ENCODE results near the gene ITPRIPL2. TPM values are rescaled to one million over a fixed set of nuclear protein-coding genes. Genes with fewer than 3 reads are reported as not detected.
A peak's percentile ranks its signal among the peaks of the same experiment; 100 is the strongest.

ITPRIPL2 gene
- total RNA-seq, 1 experiment from 2014 or later: 5.3 TPM

DNA sequence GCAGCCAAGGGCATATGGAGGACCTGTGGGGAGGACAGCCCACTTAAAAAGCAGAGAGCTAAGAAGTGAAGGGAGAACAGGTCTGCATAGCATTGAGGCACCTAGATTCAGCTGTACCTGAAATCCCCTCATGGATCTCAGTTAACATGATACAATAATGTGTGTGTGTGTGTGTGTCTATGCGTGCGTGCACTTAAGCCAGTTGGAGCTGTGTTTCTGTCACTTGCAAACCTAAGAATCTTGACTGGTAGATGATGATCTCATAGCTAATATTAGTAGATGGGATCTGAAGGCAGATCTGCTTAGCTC, 1.7 kb upstream of the ITPRIPL2 start (continued):
- TF ChIP-seq MXD4 (CRISPR knock-in tag; IDR thresholded peaks at IDR 0.05; ENCODE audit: borderline replicate concordance) (no peak), NFE2L1 (CRISPR knock-in tag; IDR thresholded peaks at IDR 0.05) (no peak)
- TF ChIP-seq, protein P1, sequence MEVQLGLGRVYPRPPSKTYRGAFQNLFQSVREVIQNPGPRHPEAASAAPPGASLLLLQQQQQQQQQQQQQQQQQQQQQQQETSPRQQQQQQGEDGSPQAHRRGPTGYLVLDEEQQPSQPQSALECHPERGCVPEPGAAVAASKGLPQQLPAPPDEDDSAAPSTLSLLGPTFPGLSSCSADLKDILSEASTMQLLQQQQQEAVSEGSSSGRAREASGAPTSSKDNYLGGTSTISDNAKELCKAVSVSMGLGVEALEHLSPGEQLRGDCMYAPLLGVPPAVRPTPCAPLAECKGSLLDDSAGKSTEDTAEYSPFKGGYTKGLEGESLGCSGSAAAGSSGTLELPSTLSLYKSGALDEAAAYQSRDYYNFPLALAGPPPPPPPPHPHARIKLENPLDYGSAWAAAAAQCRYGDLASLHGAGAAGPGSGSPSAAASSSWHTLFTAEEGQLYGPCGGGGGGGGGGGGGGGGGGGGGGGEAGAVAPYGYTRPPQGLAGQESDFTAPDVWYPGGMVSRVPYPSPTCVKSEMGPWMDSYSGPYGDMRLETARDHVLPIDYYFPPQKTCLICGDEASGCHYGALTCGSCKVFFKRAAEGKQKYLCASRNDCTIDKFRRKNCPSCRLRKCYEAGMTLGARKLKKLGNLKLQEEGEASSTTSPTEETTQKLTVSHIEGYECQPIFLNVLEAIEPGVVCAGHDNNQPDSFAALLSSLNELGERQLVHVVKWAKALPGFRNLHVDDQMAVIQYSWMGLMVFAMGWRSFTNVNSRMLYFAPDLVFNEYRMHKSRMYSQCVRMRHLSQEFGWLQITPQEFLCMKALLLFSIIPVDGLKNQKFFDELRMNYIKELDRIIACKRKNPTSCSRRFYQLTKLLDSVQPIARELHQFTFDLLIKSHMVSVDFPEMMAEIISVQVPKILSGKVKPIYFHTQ (CRISPR knock-in tag; IDR thresholded peaks at IDR 0.05): no peak
- TF ChIP-seq, protein P2, sequence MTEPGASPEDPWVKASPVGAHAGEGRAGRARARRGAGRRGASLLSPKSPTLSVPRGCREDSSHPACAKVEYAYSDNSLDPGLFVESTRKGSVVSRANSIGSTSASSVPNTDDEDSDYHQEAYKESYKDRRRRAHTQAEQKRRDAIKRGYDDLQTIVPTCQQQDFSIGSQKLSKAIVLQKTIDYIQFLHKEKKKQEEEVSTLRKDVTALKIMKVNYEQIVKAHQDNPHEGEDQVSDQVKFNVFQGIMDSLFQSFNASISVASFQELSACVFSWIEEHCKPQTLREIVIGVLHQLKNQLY (CRISPR knock-in tag; IDR thresholded peaks at IDR 0.05): no peak
- TF ChIP-seq, protein P3, sequence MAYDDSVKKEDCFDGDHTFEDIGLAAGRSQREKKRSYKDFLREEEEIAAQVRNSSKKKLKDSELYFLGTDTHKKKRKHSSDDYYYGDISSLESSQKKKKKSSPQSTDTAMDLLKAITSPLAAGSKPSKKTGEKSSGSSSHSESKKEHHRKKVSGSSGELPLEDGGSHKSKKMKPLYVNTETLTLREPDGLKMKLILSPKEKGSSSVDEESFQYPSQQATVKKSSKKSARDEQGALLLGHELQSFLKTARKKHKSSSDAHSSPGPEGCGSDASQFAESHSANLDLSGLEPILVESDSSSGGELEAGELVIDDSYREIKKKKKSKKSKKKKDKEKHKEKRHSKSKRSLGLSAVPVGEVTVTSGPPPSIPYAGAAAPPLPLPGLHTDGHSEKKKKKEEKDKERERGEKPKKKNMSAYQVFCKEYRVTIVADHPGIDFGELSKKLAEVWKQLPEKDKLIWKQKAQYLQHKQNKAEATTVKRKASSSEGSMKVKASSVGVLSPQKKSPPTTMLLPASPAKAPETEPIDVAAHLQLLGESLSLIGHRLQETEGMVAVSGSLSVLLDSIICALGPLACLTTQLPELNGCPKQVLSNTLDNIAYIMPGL (CRISPR knock-in tag; IDR thresholded peaks at IDR 0.05): no peak
- TF ChIP-seq, protein P4, sequence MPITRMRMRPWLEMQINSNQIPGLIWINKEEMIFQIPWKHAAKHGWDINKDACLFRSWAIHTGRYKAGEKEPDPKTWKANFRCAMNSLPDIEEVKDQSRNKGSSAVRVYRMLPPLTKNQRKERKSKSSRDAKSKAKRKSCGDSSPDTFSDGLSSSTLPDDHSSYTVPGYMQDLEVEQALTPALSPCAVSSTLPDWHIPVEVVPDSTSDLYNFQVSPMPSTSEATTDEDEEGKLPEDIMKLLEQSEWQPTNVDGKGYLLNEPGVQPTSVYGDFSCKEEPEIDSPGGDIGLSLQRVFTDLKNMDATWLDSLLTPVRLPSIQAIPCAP (CRISPR knock-in tag; IDR thresholded peaks at IDR 0.05): no peak
- TF ChIP-seq, protein P5, sequence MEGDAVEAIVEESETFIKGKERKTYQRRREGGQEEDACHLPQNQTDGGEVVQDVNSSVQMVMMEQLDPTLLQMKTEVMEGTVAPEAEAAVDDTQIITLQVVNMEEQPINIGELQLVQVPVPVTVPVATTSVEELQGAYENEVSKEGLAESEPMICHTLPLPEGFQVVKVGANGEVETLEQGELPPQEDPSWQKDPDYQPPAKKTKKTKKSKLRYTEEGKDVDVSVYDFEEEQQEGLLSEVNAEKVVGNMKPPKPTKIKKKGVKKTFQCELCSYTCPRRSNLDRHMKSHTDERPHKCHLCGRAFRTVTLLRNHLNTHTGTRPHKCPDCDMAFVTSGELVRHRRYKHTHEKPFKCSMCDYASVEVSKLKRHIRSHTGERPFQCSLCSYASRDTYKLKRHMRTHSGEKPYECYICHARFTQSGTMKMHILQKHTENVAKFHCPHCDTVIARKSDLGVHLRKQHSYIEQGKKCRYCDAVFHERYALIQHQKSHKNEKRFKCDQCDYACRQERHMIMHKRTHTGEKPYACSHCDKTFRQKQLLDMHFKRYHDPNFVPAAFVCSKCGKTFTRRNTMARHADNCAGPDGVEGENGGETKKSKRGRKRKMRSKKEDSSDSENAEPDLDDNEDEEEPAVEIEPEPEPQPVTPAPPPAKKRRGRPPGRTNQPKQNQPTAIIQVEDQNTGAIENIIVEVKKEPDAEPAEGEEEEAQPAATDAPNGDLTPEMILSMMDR (IDR thresholded peaks at IDR 0.05): no peak

DNA sequence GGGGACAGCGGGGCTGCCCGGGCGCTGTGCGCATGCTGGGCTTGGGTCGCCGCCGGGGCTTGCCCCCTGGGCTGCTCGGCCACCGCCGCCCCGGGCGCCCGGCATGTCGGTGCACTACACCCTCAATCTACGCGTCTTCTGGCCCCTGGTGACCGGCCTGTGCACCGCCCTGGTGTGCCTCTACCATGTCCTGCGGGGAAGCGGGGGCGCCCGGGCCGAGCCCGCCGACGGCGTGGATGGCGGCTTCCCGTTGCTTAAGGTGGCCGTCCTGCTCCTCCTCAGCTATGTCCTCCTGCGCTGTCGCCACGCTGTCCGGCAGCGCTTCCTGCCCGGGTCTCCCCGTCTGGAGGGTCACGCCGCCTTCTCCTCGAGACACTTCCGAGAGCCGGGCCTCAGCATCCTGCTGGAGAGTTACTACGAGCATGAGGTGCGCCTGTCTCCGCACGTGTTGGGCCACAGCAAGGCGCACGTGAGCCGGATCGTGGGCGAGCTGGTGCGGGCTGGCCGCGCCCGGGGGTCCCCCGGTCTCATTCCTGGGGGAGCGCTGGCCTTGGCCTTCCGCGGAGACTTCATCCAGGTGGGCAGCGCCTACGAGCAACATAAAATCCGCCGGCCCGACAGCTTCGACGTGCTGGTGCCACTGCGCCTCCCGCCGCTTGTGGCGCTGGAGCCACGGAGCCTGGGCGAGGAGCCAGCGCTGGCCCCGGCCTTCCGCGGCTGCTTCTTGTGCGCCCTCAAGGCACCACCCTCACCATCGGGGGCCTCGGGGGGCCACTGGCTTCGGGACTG, 789 bp downstream of the ITPRIPL2 start:
- Mint-ChIP-seq H3K4me1 (peaks cover 23% of the 10 kb centered on the region), H3K9me3 (no peaks in the 10 kb centered on the region), H3K27ac (no peak overlapping the region), H3K4me3 (peak overlapping the region; percentile 60), H3K36me3 (no peaks in the 10 kb centered on the region), H3K27me3 (ENCODE audit: low read depth) (peaks cover 55% of the 10 kb centered on the region)
- POLR2A ChIA-PET: no interaction called here
- CTCF ChIA-PET: interaction anchor here (0.6 to 6.2 kb wide), 19 partner anchors 8 to 333 kb away, joined by 3 to 29 read pairs (median 4); partner anchors contain the start of gene TMC7
- DNase-seq (ENCODE audit: low spot score): peak; percentile 56
- peak; percentile 37 for ATAC-seq
- TF ChIP-seq NFATC4 (CRISPR knock-in tag; IDR thresholded peaks at IDR 0.05): no peak
- no peak for TF ChIP-seq IRF2 (CRISPR knock-in tag; IDR thresholded peaks at IDR 0.05; ENCODE audit: borderline replicate concordance, low read depth)
- TF ChIP-seq FOXP1 (CRISPR knock-in tag; IDR thresholded peaks at IDR 0.05; ENCODE audit: borderline replicate concordance): peak; percentile 99
- TF ChIP-seq PRRX2 (CRISPR knock-in tag; IDR thresholded peaks at IDR 0.05): no peak
- peak; percentile 98 for TF ChIP-seq ZNF232 (CRISPR knock-in tag; IDR thresholded peaks at IDR 0.05)
- TF ChIP-seq ZNF671 (CRISPR knock-in tag; IDR thresholded peaks at IDR 0.05): no peak
- TF ChIP-seq, protein P6, sequence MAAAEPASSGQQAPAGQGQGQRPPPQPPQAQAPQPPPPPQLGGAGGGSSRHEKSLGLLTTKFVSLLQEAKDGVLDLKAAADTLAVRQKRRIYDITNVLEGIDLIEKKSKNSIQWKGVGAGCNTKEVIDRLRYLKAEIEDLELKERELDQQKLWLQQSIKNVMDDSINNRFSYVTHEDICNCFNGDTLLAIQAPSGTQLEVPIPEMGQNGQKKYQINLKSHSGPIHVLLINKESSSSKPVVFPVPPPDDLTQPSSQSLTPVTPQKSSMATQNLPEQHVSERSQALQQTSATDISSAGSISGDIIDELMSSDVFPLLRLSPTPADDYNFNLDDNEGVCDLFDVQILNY (CRISPR knock-in tag; IDR thresholded peaks at IDR 0.05): peak; percentile 84; the same call in 1 of the 2 replicates
- TF ChIP-seq ZBTB21 (CRISPR knock-in tag; IDR thresholded peaks at IDR 0.05; ENCODE audit: borderline replicate concordance): peak; percentile 86; the same call in 1 of the 2 replicates
- peak; percentile 95 for TF ChIP-seq ELF4 (CRISPR knock-in tag; IDR thresholded peaks at IDR 0.05; ENCODE audit: low read depth)
- TF ChIP-seq FOXJ3 (CRISPR knock-in tag; IDR thresholded peaks at IDR 0.05; ENCODE audit: borderline replicate concordance): peak; percentile 92
- TF ChIP-seq, protein P7, sequence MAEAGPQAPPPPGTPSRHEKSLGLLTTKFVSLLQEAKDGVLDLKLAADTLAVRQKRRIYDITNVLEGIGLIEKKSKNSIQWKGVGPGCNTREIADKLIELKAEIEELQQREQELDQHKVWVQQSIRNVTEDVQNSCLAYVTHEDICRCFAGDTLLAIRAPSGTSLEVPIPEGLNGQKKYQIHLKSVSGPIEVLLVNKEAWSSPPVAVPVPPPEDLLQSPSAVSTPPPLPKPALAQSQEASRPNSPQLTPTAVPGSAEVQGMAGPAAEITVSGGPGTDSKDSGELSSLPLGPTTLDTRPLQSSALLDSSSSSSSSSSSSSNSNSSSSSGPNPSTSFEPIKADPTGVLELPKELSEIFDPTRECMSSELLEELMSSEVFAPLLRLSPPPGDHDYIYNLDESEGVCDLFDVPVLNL (CRISPR knock-in tag; IDR thresholded peaks at IDR 0.05; ENCODE audit: borderline replicate concordance, low read depth): peak; percentile 80
- peak; percentile 67; the same call in 1 of the 2 replicates for TF ChIP-seq ZNF317 (CRISPR knock-in tag; IDR thresholded peaks at IDR 0.05; ENCODE audit: borderline replicate concordance, low read depth)
- TF ChIP-seq CREM (CRISPR knock-in tag; IDR thresholded peaks at IDR 0.05): peak; percentile 58; the same call in 1 of the 2 replicates
- no peak for TF ChIP-seq GRHL2 (CRISPR knock-in tag; IDR thresholded peaks at IDR 0.05; ENCODE audit: insufficient replicate concordance, severe bottlenecking)
- TF ChIP-seq ATF1 (CRISPR knock-in tag; IDR thresholded peaks at IDR 0.05): 0 out of 2 replicates have a peak, but pooled peaks have one; percentile 62
- TF ChIP-seq FOXK1 (CRISPR knock-in tag; IDR thresholded peaks at IDR 0.05): peak; percentile 96
- TF ChIP-seq RELA (CRISPR knock-in tag; IDR thresholded peaks at IDR 0.05; ENCODE audit: borderline replicate concordance): peak; percentile 98
- TF ChIP-seq, protein P8, sequence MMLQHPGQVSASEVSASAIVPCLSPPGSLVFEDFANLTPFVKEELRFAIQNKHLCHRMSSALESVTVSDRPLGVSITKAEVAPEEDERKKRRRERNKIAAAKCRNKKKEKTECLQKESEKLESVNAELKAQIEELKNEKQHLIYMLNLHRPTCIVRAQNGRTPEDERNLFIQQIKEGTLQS (CRISPR knock-in tag; conservative IDR thresholded peaks at IDR 0.05): peak; percentile 86

All from WTC11 (cell line).